ENCODE measurements around the gene OR8S1. TPM values are rescaled to one million over a fixed set of nuclear protein-coding genes. Genes with fewer than 3 reads are reported as not detected.
"Not testable (repeated sequence)": the region's sequence is repeated elsewhere in the genome, so short reads cannot be mapped to it uniquely, and the experiment has no call there.

OR8S1 gene
- total RNA-seq, 4 donors from 2014 or later, result not detected

DNA sequence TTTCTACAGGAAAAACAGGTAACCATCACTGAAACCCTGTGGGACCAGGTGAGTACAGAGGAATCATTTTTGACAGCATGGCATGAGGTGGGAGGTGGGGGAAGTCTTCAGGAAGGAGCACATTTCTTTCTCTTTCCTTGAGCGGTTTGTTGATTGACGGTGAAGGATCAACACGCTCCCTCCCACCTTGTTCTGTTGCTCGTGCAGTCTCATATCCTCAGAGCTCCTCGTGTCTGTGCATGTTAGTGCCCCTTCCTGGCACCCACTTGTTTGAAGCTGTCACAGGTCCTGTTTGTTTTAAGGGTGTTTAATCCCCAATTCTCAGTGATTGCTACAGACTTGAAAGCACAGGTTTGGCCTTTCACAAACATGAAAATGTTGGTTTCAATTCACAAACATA, 38.8 kb upstream of the OR8S1 start:
- intact Hi-C loops (cut with DNase I; ENCODE audit: low total_unique reads) (no loop called here), in situ Hi-C loops (cut with MboI; ENCODE audit: low pct_ligation_motif_present in 1 of 4, low pct_unique_long_range_greater_than_20kb in 1 of 4, low sequenced_read_pairs in 3 of 4) (no loop called here)
- Histone ChIP-seq H3K36me3 (no peaks in the 10 kb centered on the region), H3K4me1 (no peaks in the 10 kb centered on the region), H3K27ac (no peak overlapping the region), H3K4me3 (no peak overlapping the region), H3K27me3 (no peaks in the 10 kb centered on the region), H3K9me3 (no peaks in the 10 kb centered on the region)
- 49 to 67% methylated on average over 5 of the region's 5 CpGs for WGBS, 2 donors (ENCODE audit: low coverage in 1 of 2)
- TF ChIP-seq POLR2A (IDR thresholded peaks at IDR 0.05), result no peak
- TF ChIP-seq EP300 (IDR thresholded peaks at IDR 0.05; ENCODE audit: low read depth), result no peak
- TF ChIP-seq, protein P1, sequence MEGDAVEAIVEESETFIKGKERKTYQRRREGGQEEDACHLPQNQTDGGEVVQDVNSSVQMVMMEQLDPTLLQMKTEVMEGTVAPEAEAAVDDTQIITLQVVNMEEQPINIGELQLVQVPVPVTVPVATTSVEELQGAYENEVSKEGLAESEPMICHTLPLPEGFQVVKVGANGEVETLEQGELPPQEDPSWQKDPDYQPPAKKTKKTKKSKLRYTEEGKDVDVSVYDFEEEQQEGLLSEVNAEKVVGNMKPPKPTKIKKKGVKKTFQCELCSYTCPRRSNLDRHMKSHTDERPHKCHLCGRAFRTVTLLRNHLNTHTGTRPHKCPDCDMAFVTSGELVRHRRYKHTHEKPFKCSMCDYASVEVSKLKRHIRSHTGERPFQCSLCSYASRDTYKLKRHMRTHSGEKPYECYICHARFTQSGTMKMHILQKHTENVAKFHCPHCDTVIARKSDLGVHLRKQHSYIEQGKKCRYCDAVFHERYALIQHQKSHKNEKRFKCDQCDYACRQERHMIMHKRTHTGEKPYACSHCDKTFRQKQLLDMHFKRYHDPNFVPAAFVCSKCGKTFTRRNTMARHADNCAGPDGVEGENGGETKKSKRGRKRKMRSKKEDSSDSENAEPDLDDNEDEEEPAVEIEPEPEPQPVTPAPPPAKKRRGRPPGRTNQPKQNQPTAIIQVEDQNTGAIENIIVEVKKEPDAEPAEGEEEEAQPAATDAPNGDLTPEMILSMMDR (IDR thresholded peaks at IDR 0.05), result no peak
- no peak for TF ChIP-seq POLR2AphosphoS5 (IDR thresholded peaks at IDR 0.05)
- DNase-seq, result no peak

DNA sequence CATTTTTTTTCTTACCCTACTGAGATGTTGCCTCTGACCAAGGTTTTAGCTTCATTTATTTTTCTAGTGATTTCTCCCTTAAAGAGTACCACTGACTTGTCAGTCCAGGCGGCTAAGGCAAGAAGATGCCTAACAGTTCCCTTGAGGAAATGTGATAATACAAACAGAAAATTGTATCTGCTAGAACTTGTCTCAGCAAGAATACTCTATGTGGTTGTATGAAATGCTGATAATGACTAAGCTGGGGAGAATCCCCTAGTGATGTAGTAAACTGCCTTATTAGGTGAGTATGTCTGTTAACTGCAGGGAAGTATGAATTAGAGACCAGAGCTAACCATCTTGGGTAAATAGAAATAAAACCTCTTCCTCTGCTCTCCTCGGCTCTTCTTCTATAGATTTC, 36.4 kb upstream of the OR8S1 start:
- Histone ChIP-seq H3K36me3 (no peaks in the 10 kb centered on the region), H3K27me3 (no peaks in the 10 kb centered on the region), H3K4me3 (no peak overlapping the region), H3K27ac (no peak overlapping the region), H3K4me1 (no peaks in the 10 kb centered on the region), H3K9me3 (no peaks in the 10 kb centered on the region)
- TF ChIP-seq POLR2A (IDR thresholded peaks at IDR 0.05) (no peak), EP300 (IDR thresholded peaks at IDR 0.05; ENCODE audit: low read depth) (no peak), POLR2AphosphoS5 (IDR thresholded peaks at IDR 0.05) (no peak)
- TF ChIP-seq, protein P1 (IDR thresholded peaks at IDR 0.05), result no peak
- WGBS, 2 donors (ENCODE audit: low coverage in 1 of 2), result 37 to 43% methylated on average over 2 of the region's 2 CpGs
- in situ Hi-C loops (cut with MboI; ENCODE audit: low pct_ligation_motif_present in 1 of 4, low pct_unique_long_range_greater_than_20kb in 1 of 4, low sequenced_read_pairs in 3 of 4), result no loop called here
- intact Hi-C loops (cut with DNase I; ENCODE audit: low total_unique reads), result no loop called here
- no peak for DNase-seq

DNA sequence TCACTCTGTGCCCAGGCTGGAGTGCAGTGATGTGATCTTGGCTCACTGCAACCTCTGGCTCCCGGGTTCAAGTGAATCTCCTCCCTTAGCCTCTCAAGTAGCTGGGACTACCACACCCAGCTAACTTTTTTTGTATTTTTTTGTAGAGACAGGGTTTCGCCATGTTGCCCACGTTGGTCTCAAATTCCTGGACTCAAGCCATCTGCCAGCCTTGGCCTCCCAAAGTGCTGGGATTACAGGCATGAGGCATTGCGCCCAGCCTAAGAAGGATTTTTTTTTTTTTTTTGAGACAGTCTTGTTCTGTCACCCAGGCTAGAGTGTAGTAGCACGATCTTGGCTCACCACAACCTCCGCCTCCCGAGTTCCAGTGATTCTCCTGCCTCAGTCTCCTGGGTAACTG, 36.0 kb upstream of the OR8S1 start:
- intact Hi-C loops (cut with DNase I; ENCODE audit: low total_unique reads); H3K4me1 ChIP-seq; H3K27me3 ChIP-seq; DNase-seq; H3K9me3 ChIP-seq; in situ Hi-C loops (cut with MboI; ENCODE audit: low pct_ligation_motif_present in 1 of 4, low pct_unique_long_range_greater_than_20kb in 1 of 4, low sequenced_read_pairs in 3 of 4); H3K36me3 ChIP-seq; H3K27ac ChIP-seq; H3K4me3 ChIP-seq: not testable (repeated sequence)
- WGBS, 2 donors (ENCODE audit: low coverage in 1 of 2), result 77 to 85% methylated on average over 5 to 7 of the region's 7 CpGs

DNA sequence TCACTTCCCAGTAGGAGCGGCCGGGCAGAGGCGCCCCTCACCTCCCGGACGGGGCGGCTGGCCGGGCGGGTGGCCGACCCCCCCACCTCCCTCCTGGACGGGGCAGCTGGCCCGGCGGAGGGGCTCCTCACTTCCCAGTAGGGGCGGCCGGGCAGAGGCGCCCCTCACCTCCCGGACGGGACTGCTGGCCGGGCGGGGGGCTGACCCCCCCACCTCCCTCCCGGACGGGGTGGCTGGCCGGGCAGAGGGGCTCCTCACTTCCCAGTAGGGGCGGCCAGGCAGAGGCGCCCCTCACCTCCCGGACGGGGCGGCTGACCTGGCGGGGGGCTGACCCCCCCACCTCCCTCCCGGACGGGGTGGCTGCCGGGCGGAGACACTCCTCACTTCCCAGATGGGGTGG, 25.2 kb upstream of the OR8S1 start:
- no CpG with 5 or more reads among the region's 32 CpGs for WGBS, 2 donors (ENCODE audit: low coverage in 1 of 2)
- in situ Hi-C loops (cut with MboI; ENCODE audit: low pct_ligation_motif_present in 1 of 4, low pct_unique_long_range_greater_than_20kb in 1 of 4, low sequenced_read_pairs in 3 of 4); H3K27ac ChIP-seq; H3K27me3 ChIP-seq; H3K9me3 ChIP-seq; H3K4me3 ChIP-seq; DNase-seq; H3K4me1 ChIP-seq; intact Hi-C loops (cut with DNase I; ENCODE audit: low total_unique reads); H3K36me3 ChIP-seq: not testable (repeated sequence)

DNA sequence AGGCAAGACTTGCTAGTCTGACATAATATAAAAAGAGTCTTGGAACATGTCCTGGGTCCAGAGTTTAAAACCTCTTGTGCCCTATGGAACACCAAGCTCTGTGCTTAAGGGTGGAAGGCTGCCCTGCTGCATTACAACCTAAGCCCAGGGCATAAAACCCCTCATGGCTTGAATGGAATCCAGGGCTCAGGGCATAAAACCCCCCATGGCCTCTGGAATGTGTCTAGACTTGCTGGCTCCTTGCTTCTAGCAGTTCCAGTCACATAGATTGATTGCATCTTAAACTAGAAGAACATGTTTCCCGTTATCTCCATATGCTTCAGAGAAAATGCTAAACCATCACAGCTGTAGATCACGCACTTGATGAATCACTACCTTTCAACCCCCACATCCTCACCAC, 18.6 kb upstream of the OR8S1 start:
- in situ Hi-C loops (cut with MboI; ENCODE audit: low pct_ligation_motif_present in 1 of 4, low pct_unique_long_range_greater_than_20kb in 1 of 4, low sequenced_read_pairs in 3 of 4); DNase-seq; H3K27me3 ChIP-seq; H3K27ac ChIP-seq; H3K4me3 ChIP-seq; H3K36me3 ChIP-seq; H3K4me1 ChIP-seq; intact Hi-C loops (cut with DNase I; ENCODE audit: low total_unique reads); H3K9me3 ChIP-seq: not testable (repeated sequence)
- 75 to 79% methylated on average over 2 of the region's 2 CpGs for WGBS, 2 donors (ENCODE audit: low coverage in 1 of 2)

DNA sequence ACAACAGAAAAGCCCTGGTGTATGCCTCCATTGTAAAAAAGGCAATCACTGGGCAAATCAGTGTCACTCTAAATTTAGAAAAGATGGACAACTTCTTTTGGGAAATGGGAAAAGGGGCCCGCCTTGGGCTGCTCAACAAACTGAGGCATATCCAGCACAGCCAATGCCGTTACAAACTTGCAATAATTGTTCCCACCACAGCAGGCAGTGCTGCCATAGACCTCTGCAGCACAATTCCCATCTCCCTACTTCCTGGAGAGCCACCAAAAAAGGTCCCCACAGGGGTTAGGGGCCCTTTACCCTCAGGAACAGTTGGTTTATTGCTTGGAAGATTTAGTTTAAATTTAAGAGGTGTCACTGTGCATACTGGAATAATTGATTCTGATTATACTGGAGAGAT, 16.4 kb upstream of the OR8S1 start:
- intact Hi-C loops (cut with DNase I; ENCODE audit: low total_unique reads) (no loop called here), in situ Hi-C loops (cut with MboI; ENCODE audit: low pct_ligation_motif_present in 1 of 4, low pct_unique_long_range_greater_than_20kb in 1 of 4, low sequenced_read_pairs in 3 of 4) (no loop called here)
- peaks cover 3% of the 10 kb centered on the region for H3K27me3 ChIP-seq
- no peak overlapping the region for H3K4me3 ChIP-seq
- no peak for DNase-seq
- H3K36me3 ChIP-seq, result no peaks in the 10 kb centered on the region
- H3K4me1 ChIP-seq, result no peaks in the 10 kb centered on the region
- TF ChIP-seq EP300 (IDR thresholded peaks at IDR 0.05; ENCODE audit: low read depth), result no peak
- TF ChIP-seq, protein P1 (IDR thresholded peaks at IDR 0.05), result no peak
- no peak for TF ChIP-seq POLR2AphosphoS5 (IDR thresholded peaks at IDR 0.05)
- no peak for TF ChIP-seq POLR2A (IDR thresholded peaks at IDR 0.05)
- 76% methylated on average over 2 of the region's 2 CpGs; no CpG with 5 or more reads in 1 of the 2 donors for WGBS, 2 donors (ENCODE audit: low coverage in 1 of 2)
- peaks cover 0 to 3% of the 10 kb centered on the region in 2 donors for H3K9me3 ChIP-seq
- H3K27ac ChIP-seq, result no peak overlapping the region

All from transverse colon (tissue), 4 donors.